ENCODE results near the gene CST6.

GRCh38 chr11:66011785-66012303 lies at the start of gene CST6:
- TF ChIP-seq POLR2AphosphoS5 (IDR thresholded peaks at IDR 0.05) (no peak), CTCF (IDR thresholded peaks at IDR 0.05) (no peak), POLR2A (IDR thresholded peaks at IDR 0.05) (no peak)

All from prostate gland (tissue), 2 donors.